IPS-18a (cell line): ENCODE measurements around the gene ICAM1.
A peak's percentile ranks its signal among the peaks of the same experiment; 100 is the strongest.

ENCODE experiments used
- H3K27ac ChIP-seq: one replicate; pipeline ENCODE4 v1.5.1; 2013; ENCODE audit warnings: low read length
- H3K27me3 ChIP-seq: one replicate; pipeline ENCODE4 v1.6.1; 2013; ENCODE audit warnings: mild to moderate bottlenecking, low read length; ENCODE audit not compliant: control insufficient read depth, insufficient read depth
- H3K36me3 ChIP-seq: one replicate; pipeline ENCODE4 v1.6.1; 2013; ENCODE audit warnings: low read depth, low read length; ENCODE audit not compliant: control insufficient read depth
- H3K4me1 ChIP-seq: one replicate; pipeline ENCODE4 v1.6.1; 2013; ENCODE audit warnings: low read depth, low read length; ENCODE audit not compliant: control insufficient read depth
- H3K4me3 ChIP-seq: one replicate; pipeline ENCODE4 v1.5.1; 2013; ENCODE audit warnings: low read length
- H3K9ac ChIP-seq: one replicate; pipeline ENCODE4 v1.6.1; 2013; ENCODE audit warnings: mild to moderate bottlenecking, low read length, moderate library complexity
- H3K9me3 ChIP-seq: one replicate; pipeline ENCODE4 v1.6.1; 2013; ENCODE audit warnings: low read depth, low read length; ENCODE audit not compliant: control insufficient read depth

Gene ICAM1

GRCh38 chr19:10292206-10292788, 21.4 kb downstream of the ICAM1 start:
- Histone ChIP-seq H3K4me3 (peak overlapping the region; percentile 46), H3K9ac (no peak overlapping the region), H3K27me3 (peaks cover 100% of the 10 kb centered on the region)

GRCh38 chr19:10292789-10293636, 22.1 kb downstream of the ICAM1 start:
- Histone ChIP-seq H3K27ac (no peak overlapping the region), H3K9ac (no peak overlapping the region), H3K9me3 (no peaks in the 10 kb centered on the region), H3K27me3 (peaks cover 100% of the 10 kb centered on the region), H3K4me1 (peaks cover 18% of the 10 kb centered on the region), H3K36me3 (no peaks in the 10 kb centered on the region), H3K4me3 (peak overlapping the region; percentile 32)

More at GRCh38 chr19:10292206-10292788, 21.4 kb downstream of the ICAM1 start:
- Histone ChIP-seq H3K4me1 (peaks cover 22% of the 10 kb centered on the region), H3K36me3 (no peaks in the 10 kb centered on the region), H3K27ac (no peak overlapping the region), H3K9me3 (no peaks in the 10 kb centered on the region)

- Histone ChIP-seq H3K9me3 (no peaks in the 10 kb centered on the region), H3K4me1 (peaks cover 18% of the 10 kb centered on the region), H3K4me3 (no peak overlapping the region), H3K36me3 (no peaks in the 10 kb centered on the region), H3K27ac (no peak overlapping the region), H3K27me3 (peaks cover 94% of the 10 kb centered on the region), H3K9ac (no peak overlapping the region)
Observed at GRCh38 chr19:10293637-10294367, 22.9 kb downstream of the ICAM1 start.

GRCh38 chr19:10294368-10294697, 23.4 kb downstream of the ICAM1 start:
- H3K9me3 ChIP-seq = no peaks in the 10 kb centered on the region
- H3K9ac ChIP-seq = no peak overlapping the region
- no peak overlapping the region for H3K27ac ChIP-seq
- H3K4me1 ChIP-seq = peaks cover 18% of the 10 kb centered on the region
- no peaks in the 10 kb centered on the region for H3K36me3 ChIP-seq
- H3K27me3 ChIP-seq = peaks cover 90% of the 10 kb centered on the region
- no peak overlapping the region for H3K4me3 ChIP-seq

- Histone ChIP-seq H3K9ac (no peak overlapping the region), H3K27me3 (peaks cover 87% of the 10 kb centered on the region), H3K27ac (no peak overlapping the region), H3K4me3 (peak overlapping the region; percentile 47), H3K9me3 (no peaks in the 10 kb centered on the region), H3K4me1 (peaks cover 15% of the 10 kb centered on the region), H3K36me3 (no peaks in the 10 kb centered on the region)
Observed at GRCh38 chr19:10295305-10295846, 24.5 kb downstream of the ICAM1 start.

- Histone ChIP-seq H3K27ac (no peak overlapping the region), H3K4me3 (peak overlapping the region; percentile 47), H3K27me3 (peaks cover 81% of the 10 kb centered on the region), H3K36me3 (no peaks in the 10 kb centered on the region), H3K9ac (no peak overlapping the region), H3K4me1 (peaks cover 11% of the 10 kb centered on the region), H3K9me3 (no peaks in the 10 kb centered on the region)
Observed at GRCh38 chr19:10295847-10296591, 25.1 kb downstream of the ICAM1 start.

GRCh38 chr19:10299545-10300458, 28.9 kb downstream of the ICAM1 start:
- Histone ChIP-seq H3K9ac (no peak overlapping the region), H3K4me1 (peaks cover 4% of the 10 kb centered on the region), H3K36me3 (no peaks in the 10 kb centered on the region), H3K9me3 (no peaks in the 10 kb centered on the region), H3K4me3 (no peak overlapping the region), H3K27ac (no peak overlapping the region), H3K27me3 (peaks cover 43% of the 10 kb centered on the region)

- H3K9ac ChIP-seq = no peak overlapping the region
- no peaks in the 10 kb centered on the region for H3K4me1 ChIP-seq
- H3K27me3 ChIP-seq = no peaks in the 10 kb centered on the region
- no peaks in the 10 kb centered on the region for H3K9me3 ChIP-seq
- no peak overlapping the region for H3K27ac ChIP-seq
- H3K4me3 ChIP-seq = no peak overlapping the region
- H3K36me3 ChIP-seq = peaks cover 5% of the 10 kb centered on the region
Observed at GRCh38 chr19:10305139-10305806, 34.4 kb downstream of the ICAM1 start.

- H3K4me1 ChIP-seq = no peaks in the 10 kb centered on the region
- H3K9ac ChIP-seq = no peak overlapping the region
- H3K4me3 ChIP-seq = no peak overlapping the region
- peaks cover 6% of the 10 kb centered on the region for H3K36me3 ChIP-seq
- H3K9me3 ChIP-seq = no peaks in the 10 kb centered on the region
- H3K27ac ChIP-seq = no peak overlapping the region
- no peaks in the 10 kb centered on the region for H3K27me3 ChIP-seq
Observed at GRCh38 chr19:10306327-10306726, 35.4 kb downstream of the ICAM1 start.

GRCh38 chr19:10309423-10309822, 38.5 kb downstream of the ICAM1 start, which contains the start of gene ZGLP1:
TSS of gene ZGLP1 (minus strand) at chr19:10309815.
- Histone ChIP-seq H3K9ac (no peak within 1 kb of the TSS), H3K27ac (no peak within 1 kb of the TSS), H3K9me3 (no peaks in the 10 kb centered on the region), H3K36me3 (peaks cover 6% of the 10 kb centered on the region), H3K4me1 (no peaks in the 10 kb centered on the region), H3K27me3 (no peaks in the 10 kb centered on the region), H3K4me3 (no peak within 1 kb of the TSS)
